Smooth muscle cell (in vitro differentiated cells): ENCODE measurements around the gene RSPRY1. TPM values are rescaled to one million over a fixed set of nuclear protein-coding genes. Genes with fewer than 3 reads are reported as not detected.

ENCODE experiments used
- DNase-seq: peaks from one replicate; lab custom pipeline; 2025; ENCODE audit not compliant: unreplicated experiment; lab: John Stamatoyannopoulos, UW
- H2AFZ ChIP-seq: fragments of 200-600 bp; sonication (generic); 2 replicates; pipeline ENCODE4 v1.6.0; 2016; ENCODE audit warnings: antibody characterized with exemption, low read depth, mild to moderate bottlenecking
- H3F3A ChIP-seq: fragments of 200-600 bp; sonication (generic); 2 replicates; pipeline ENCODE4 v1.6.0; 2017; ENCODE audit warnings: antibody characterized with exemption, low read depth
- H3K27ac ChIP-seq: fragments of 200-600 bp; sonication (generic); 2 replicates; pipeline ENCODE4 v1.5.1; 2016; ENCODE audit warnings: low read depth, mild to moderate bottlenecking
- H3K27me3 ChIP-seq: fragments of 200-600 bp; sonication (generic); 2 replicates; pipeline ENCODE4 v1.6.1; 2016; ENCODE audit warnings: low read depth, mild to moderate bottlenecking
- H3K36me3 ChIP-seq: fragments of 200-600 bp; sonication (generic); 2 replicates; pipeline ENCODE4 v1.5.1; 2016; ENCODE audit warnings: low read depth
- H3K4me1 ChIP-seq: fragments of 200-600 bp; sonication (generic); 2 replicates; pipeline ENCODE4 v1.5.1; 2016; ENCODE audit warnings: low read depth
- H3K4me2 ChIP-seq: fragments of 200-600 bp; sonication (generic); 2 replicates; pipeline ENCODE4 v1.6.0; 2016; ENCODE audit warnings: mild to moderate bottlenecking
- H3K4me3 ChIP-seq: fragments of 200-600 bp; sonication (generic); 2 replicates; pipeline ENCODE4 v1.5.1; 2016; ENCODE audit warnings: mild to moderate bottlenecking
- H3K79me2 ChIP-seq: fragments of 200-600 bp; sonication (generic); 2 replicates; pipeline ENCODE4 v1.6.0; 2016; ENCODE audit warnings: low read depth, mild to moderate bottlenecking
- H3K9ac ChIP-seq: fragments of 200-600 bp; sonication (generic); 2 replicates; pipeline ENCODE4 v1.6.0; 2016; ENCODE audit warnings: low read depth
- H3K9me3 ChIP-seq: fragments of 200-600 bp; sonication (generic); replicated peaks from 2 replicates; pipeline ENCODE4 v1.5.1; 2016; ENCODE audit warnings: low read depth
- H4K20me1 ChIP-seq: fragments of 200-600 bp; sonication (generic); 2 replicates; pipeline ENCODE4 v1.6.0; 2016; ENCODE audit warnings: low read depth
- WGBS: methylation state at CpG from one replicate; pipeline ENCODE4 v1.1.7; 2016; ENCODE audit warnings: low lambda C conversion rate; 5-methylcytosine and 5-hydroxymethylcytosine counted together
- polyA plus RNA-seq: library from polyadenylated mRNA; unstranded; fragments of >200 nt; fragmentation: Nextera tagmentation; extraction: Ambion mirVana; gene quantifications from 2 replicates; pipeline ENCODE4 v1.2.1, GENCODE V29; 2016
- total RNA-seq: library from RNA; depleted of rRNA; stranded (reverse); fragments of >200 nt; gene quantifications from 2 replicates; pipeline ENCODE4 v1.2.3, GENCODE V29; 2014
- TF ChIP-seq, protein P1 (sequence below): fragments of 200-600 bp; sonication (generic); IDR thresholded peaks from 2 replicates; pipeline ENCODE4 v1.5.1; 2017; ENCODE audit warnings: borderline replicate concordance, mild to moderate bottlenecking, antibody characterized with exemption; ENCODE audit not compliant: insufficient read depth, poor library complexity, severe bottlenecking

RSPRY1 gene
- total and polyA plus RNA-seq, 2 experiments from 2014 or later, result 42.0 to 57.1 TPM

DNA sequence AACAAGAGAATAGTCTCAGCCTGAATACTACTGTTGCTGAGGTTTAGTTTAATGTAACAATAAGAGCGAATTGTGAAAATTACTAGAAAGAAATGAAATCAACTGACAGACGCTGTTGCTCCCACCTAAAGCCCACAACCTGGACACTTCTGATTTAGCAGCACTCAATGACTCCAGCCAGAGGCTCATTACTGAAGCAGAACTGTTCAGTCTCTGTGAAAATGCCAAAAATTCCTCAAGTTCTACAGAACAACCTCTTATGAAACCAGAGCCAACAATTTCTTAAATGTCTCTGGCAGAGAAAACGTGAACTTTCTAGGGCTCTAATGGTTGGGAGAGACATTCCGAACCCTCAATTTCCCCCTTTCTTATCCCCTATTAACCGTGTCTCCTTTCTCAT is 10.2 kb upstream of the RSPRY1 start:
- Histone ChIP-seq H3K27me3 (no peaks in the 10 kb centered on the region), H3F3A (no peaks in the 10 kb centered on the region), H3K4me2 (no peak overlapping the region), H3K4me1 (peaks cover 8% of the 10 kb centered on the region), H3K9me3 (no peaks in the 10 kb centered on the region), H4K20me1 (peaks cover 28% of the 10 kb centered on the region), H3K79me2 (peaks cover 43% of the 10 kb centered on the region), H3K4me3 (no peak overlapping the region), H3K9ac (no peak overlapping the region), H3K27ac (peak overlapping the region; percentile 3), H2AFZ (no peak overlapping the region), H3K36me3 (no peaks in the 10 kb centered on the region)
- no peak for DNase-seq
- WGBS, result 85% methylated on average over 5 of the region's 5 CpGs
- TF ChIP-seq, protein P1, sequence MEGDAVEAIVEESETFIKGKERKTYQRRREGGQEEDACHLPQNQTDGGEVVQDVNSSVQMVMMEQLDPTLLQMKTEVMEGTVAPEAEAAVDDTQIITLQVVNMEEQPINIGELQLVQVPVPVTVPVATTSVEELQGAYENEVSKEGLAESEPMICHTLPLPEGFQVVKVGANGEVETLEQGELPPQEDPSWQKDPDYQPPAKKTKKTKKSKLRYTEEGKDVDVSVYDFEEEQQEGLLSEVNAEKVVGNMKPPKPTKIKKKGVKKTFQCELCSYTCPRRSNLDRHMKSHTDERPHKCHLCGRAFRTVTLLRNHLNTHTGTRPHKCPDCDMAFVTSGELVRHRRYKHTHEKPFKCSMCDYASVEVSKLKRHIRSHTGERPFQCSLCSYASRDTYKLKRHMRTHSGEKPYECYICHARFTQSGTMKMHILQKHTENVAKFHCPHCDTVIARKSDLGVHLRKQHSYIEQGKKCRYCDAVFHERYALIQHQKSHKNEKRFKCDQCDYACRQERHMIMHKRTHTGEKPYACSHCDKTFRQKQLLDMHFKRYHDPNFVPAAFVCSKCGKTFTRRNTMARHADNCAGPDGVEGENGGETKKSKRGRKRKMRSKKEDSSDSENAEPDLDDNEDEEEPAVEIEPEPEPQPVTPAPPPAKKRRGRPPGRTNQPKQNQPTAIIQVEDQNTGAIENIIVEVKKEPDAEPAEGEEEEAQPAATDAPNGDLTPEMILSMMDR, result no peak

GRCh38 chr16:57178196-57178595 is 7.9 kb upstream of the RSPRY1 start:
- Histone ChIP-seq H3K27ac (no peak overlapping the region), H3K9ac (no peak overlapping the region), H3K79me2 (peaks cover 62% of the 10 kb centered on the region), H2AFZ (no peak overlapping the region), H3K4me2 (no peak overlapping the region), H3K27me3 (no peaks in the 10 kb centered on the region), H3K4me1 (peaks cover 8% of the 10 kb centered on the region), H3K4me3 (no peak overlapping the region), H3K36me3 (no peaks in the 10 kb centered on the region), H3F3A (no peaks in the 10 kb centered on the region), H3K9me3 (no peaks in the 10 kb centered on the region), H4K20me1 (peaks cover 32% of the 10 kb centered on the region)
- no peak for DNase-seq
- TF ChIP-seq, protein P1, result no peak
- WGBS, result 86% methylated on average over 3 of the region's 3 CpGs

DNA sequence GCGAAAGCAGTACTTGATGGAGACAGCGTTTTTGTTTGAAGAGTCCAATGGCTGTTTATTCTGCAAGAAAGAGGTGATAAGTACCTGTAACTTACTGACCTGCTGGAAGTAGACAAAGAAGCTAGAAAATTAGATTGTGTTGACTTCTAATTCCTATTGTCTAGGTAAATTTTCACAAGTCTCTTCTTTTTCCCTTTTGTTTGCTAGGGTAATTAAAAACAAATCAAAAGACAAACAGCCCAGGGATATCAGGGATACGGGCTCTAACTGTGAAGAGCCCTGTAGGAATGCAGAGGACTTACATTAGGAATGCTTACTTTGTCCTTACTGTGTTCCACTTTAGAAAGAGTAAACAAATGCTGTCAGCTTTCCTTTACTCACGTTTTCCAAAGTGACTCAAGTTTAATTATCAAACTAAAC is 7.3 kb upstream of the RSPRY1 start:
- Histone ChIP-seq H2AFZ (no peak overlapping the region), H3K4me3 (no peak overlapping the region), H3F3A (no peaks in the 10 kb centered on the region), H3K27me3 (no peaks in the 10 kb centered on the region), H3K79me2 (peaks cover 68% of the 10 kb centered on the region), H3K27ac (peak overlapping the region; percentile 50), H3K4me2 (peak overlapping the region; percentile 7), H3K36me3 (no peaks in the 10 kb centered on the region), H3K9ac (no peak overlapping the region), H4K20me1 (peaks cover 32% of the 10 kb centered on the region), H3K4me1 (peaks cover 8% of the 10 kb centered on the region), H3K9me3 (no peaks in the 10 kb centered on the region)
- 57% methylated on average over 4 of the region's 4 CpGs for WGBS
- no peak for DNase-seq
- TF ChIP-seq, protein P1, result no peak

DNA sequence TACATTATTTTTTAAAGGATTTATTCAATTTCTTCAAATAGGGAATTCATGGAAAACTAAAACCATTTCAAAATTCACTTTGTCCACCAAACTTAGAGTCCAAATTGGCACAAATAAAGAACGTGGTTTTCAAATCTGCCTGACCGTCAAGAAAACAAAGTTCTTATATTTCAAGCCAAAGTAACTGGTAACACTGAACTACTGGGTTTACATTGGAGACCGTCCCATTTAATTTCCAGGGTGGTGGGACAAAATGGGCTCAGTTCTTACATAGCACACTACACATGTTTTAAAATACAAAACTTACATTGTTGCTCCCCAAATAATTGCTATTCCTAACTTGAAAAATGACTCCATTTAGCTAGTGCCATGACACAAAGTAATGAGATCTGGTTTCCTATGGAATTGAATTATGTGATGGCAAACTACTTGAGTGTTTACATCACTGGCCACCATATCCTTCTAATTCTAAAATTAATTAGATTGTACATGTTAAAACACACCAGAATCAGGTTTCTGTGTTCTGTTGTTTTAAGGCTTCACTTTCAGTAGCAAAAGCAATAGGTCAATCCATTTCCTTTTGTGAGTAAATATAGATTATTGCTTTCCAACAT is 6.8 kb upstream of the RSPRY1 start:
- TF ChIP-seq, protein P1, result no peak
- Histone ChIP-seq H3K4me1 (peaks cover 14% of the 10 kb centered on the region), H3K27ac (peak overlapping the region; percentile 50), H3K4me3 (no peak overlapping the region), H3K9me3 (no peaks in the 10 kb centered on the region), H3K79me2 (peaks cover 73% of the 10 kb centered on the region), H3K4me2 (peak overlapping the region; percentile 7), H4K20me1 (peaks cover 32% of the 10 kb centered on the region), H2AFZ (no peak overlapping the region), H3F3A (no peaks in the 10 kb centered on the region), H3K27me3 (no peaks in the 10 kb centered on the region), H3K36me3 (no peaks in the 10 kb centered on the region), H3K9ac (no peak overlapping the region)
- DNase-seq, result no peak
- 81% methylated on average over 3 of the region's 3 CpGs for WGBS
